Measurements from ENCODE around the gene TMEM219. TPM values are rescaled to one million over a fixed set of nuclear protein-coding genes. Genes with fewer than 3 reads are reported as not detected.
"Not testable (repeated sequence)": the region's sequence is repeated elsewhere in the genome, so short reads cannot be mapped to it uniquely, and the experiment has no call there.

Gene TMEM219
- total RNA-seq, result 61.2 and 72.2 TPM in 2 replicates

GRCh38 chr16:29961479-29962343 lies at the start of gene TMEM219:
TSS of gene TMEM219 (plus strand) at chr16:29962079. CDS start at chr16:29963144, 1,065 bp downstream.
- DNase-seq (ENCODE audit: low read depth in 2 of 2), result peak; percentile 87 to 90

- no peak for DNase-seq (ENCODE audit: low read depth in 2 of 2)
These were observed 49.8 kb upstream of the TMEM219 start for GRCh38 chr16:29912087-29912486.

- DNase-seq (ENCODE audit: low read depth in 2 of 2), result no peak
These were observed 48.4 kb upstream of the TMEM219 start for GRCh38 chr16:29913514-29913913.

GRCh38 chr16:29915590-29916247 lies 46.2 kb upstream of the TMEM219 start:
- DNase-seq (ENCODE audit: low read depth in 2 of 2), result peak in 1 of 2 donors; percentile 90

- DNase-seq (ENCODE audit: low read depth in 2 of 2), result no peak
These were observed 44.9 kb upstream of the TMEM219 start for GRCh38 chr16:29916979-29917378.

- DNase-seq (ENCODE audit: low read depth in 2 of 2), result no peak
These were observed 41.4 kb upstream of the TMEM219 start for GRCh38 chr16:29920288-29921033.

GRCh38 chr16:29921034-29921385 lies 40.9 kb upstream of the TMEM219 start:
- peak in 1 of 2 donors; percentile 14 for DNase-seq (ENCODE audit: low read depth in 2 of 2)

GRCh38 chr16:29922326-29922725 lies 39.6 kb upstream of the TMEM219 start:
- DNase-seq (ENCODE audit: low read depth in 2 of 2), result no peak

- DNase-seq (ENCODE audit: low read depth in 2 of 2), result no peak
These were observed 38.8 kb upstream of the TMEM219 start for GRCh38 chr16:29922986-29923501.

- DNase-seq (ENCODE audit: low read depth in 2 of 2), result peak; percentile 8 to 18
These were observed 36.6 kb upstream of the TMEM219 start for GRCh38 chr16:29925105-29925756.

- DNase-seq (ENCODE audit: low read depth in 2 of 2), result peak; percentile 85 to 90
These were observed 35.8 kb upstream of the TMEM219 start, which contains the start of gene KCTD13 for GRCh38 chr16:29925781-29926710. TSS of gene KCTD13 (minus strand) at chr16:29926226. CDS start at chr16:29926033, 193 bp downstream.

GRCh38 chr16:29926711-29927052 lies 35.2 kb upstream of the TMEM219 start:
- no peak for DNase-seq (ENCODE audit: low read depth in 2 of 2)

GRCh38 chr16:29927070-29927905 lies 34.6 kb upstream of the TMEM219 start:
- no peak for DNase-seq (ENCODE audit: low read depth in 2 of 2)

GRCh38 chr16:29931750-29932149 lies 30.1 kb upstream of the TMEM219 start:
- DNase-seq (ENCODE audit: low read depth in 2 of 2), result not testable (repeated sequence)

- no peak for DNase-seq (ENCODE audit: low read depth in 2 of 2)
These were observed 21.2 kb upstream of the TMEM219 start for GRCh38 chr16:29940656-29941055.

- peak in 1 of 2 donors; percentile 75 for DNase-seq (ENCODE audit: low read depth in 2 of 2)
These were observed 17.8 kb upstream of the TMEM219 start for GRCh38 chr16:29943846-29944799.

GRCh38 chr16:29947897-29948296 lies 14.0 kb upstream of the TMEM219 start:
- no peak for DNase-seq (ENCODE audit: low read depth in 2 of 2)
